ENCODE measurements around the gene FBXO24.

The FBXO24 gene

DNA sequence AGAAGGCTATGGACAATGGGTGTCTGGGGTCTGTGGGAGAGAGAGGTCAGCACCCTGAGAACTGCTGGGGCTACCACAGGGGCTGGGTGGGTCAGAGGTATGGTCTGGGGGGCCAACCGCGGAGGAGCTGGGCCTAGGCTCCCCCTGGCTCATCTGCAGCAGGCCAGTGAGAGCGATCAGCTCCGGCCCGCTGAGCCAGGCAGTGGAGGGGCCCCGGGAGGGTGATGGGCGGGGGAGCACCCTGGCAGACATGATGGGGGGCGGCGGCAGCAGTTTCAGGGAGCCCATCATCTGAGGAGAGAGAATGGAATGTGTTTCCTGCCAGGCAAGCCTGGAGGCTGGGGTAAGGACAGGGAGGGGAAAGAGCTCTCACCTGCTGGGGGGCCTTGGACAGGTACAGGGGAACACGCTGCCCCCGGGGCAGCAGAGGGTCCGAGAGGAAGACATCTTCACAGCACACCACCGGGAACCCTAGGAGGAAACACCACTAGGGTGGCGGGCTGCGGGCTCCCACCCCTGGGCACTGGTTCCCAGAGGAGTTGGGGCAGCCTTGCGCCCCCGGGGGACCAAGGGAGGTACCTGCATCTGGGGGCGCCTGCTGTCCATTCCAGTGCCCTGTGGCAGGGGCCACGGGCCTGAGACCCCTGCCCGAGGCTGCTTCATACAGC is 13.7 kb upstream of the FBXO24 start (continued):
- TF ChIP-seq BCL11B (tag by site-specific recombination; IDR thresholded peaks at IDR 0.05; ENCODE audit: low read depth), result 0 out of 2 replicates have a peak, but pooled peaks have one; percentile 19
- TF ChIP-seq, protein P1, sequence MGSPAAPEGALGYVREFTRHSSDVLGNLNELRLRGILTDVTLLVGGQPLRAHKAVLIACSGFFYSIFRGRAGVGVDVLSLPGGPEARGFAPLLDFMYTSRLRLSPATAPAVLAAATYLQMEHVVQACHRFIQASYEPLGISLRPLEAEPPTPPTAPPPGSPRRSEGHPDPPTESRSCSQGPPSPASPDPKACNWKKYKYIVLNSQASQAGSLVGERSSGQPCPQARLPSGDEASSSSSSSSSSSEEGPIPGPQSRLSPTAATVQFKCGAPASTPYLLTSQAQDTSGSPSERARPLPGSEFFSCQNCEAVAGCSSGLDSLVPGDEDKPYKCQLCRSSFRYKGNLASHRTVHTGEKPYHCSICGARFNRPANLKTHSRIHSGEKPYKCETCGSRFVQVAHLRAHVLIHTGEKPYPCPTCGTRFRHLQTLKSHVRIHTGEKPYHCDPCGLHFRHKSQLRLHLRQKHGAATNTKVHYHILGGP (tag by site-specific recombination; IDR thresholded peaks at IDR 0.05), result no peak
- TF ChIP-seq ZBTB20 (tag by site-specific recombination; IDR thresholded peaks at IDR 0.05), result peak; percentile 16; the same call in 1 of the 2 replicates
- TF ChIP-seq ZNF266 (tag by site-specific recombination; IDR thresholded peaks at IDR 0.05; ENCODE audit: low read depth), result no peak

DNA sequence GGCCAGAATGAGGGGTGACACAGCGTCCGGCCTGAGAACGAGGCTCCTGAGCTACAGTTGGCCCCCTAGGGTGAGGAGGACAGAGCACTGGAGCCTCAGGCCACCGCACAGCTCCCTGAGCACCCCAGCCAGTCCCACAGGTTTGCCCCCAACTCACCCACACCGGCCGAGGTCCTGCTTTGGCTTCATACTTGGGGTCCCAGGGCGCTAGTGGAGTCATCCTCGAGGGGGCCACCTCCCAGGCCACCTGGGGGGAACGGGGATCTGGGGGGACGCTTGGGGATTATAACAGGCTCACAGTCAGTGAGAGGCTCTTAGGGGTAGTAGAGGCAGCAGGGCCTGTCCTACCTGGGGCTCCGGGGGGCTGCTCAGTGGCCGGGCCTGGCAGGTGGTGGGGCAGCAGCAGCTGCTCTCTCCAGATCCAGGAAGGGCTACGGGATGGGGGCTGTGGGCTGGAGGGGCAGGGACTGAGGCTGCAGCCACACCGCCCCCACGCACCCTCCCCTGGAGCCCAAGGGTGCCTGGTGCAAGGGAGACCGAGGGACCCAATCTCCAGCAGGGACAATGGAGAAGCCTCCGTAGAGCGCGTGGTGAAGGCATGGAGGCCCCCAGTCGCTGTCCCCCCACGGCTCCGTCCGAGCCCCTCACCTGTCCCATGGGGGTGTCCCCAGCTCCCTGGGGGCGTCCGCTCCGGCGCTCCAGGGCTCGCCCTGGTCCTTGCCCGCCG is 13.0 kb upstream of the FBXO24 start:
- Histone ChIP-seq H3K9me3 (ENCODE audit: control insufficient read depth, insufficient read depth, low read depth, low read length) (no peaks in the 10 kb centered on the region), H3K27ac (ENCODE audit: extremely low read depth, low read depth, low read length) (no peak overlapping the region), H3K4me3 (ENCODE audit: low read depth, low read length) (no peak overlapping the region), H3K4me1 (ENCODE audit: control insufficient read depth, insufficient read depth, low read length) (peaks cover 2% of the 10 kb centered on the region; the same call in 1 of the 2 replicates), H3K36me3 (ENCODE audit: control insufficient read depth in 2 of 2, insufficient read depth in 1 of 2, low read length in 2 of 2) (peaks cover 0 to 23% of the 10 kb centered on the region in 2 experiments; a peak in 1 of 3 replicates)
- POLR2A ChIA-PET, result interaction anchor here (0.6 to 1.7 kb wide), 3 partner anchors 8 to 13 kb away, joined by 3 to 10 read pairs (median 3); partner anchors contain the start of genes FBXO24 and LRCH4
- CTCF ChIA-PET, result interaction anchor here (1.5 kb wide), 1 partner anchor 9 kb away, joined by 6 read pairs; no protein-coding TSS in a partner anchor
- TF ChIP-seq ZNF660 (tag by site-specific recombination; IDR thresholded peaks at IDR 0.05), result no peak
- TF ChIP-seq, protein P2, sequence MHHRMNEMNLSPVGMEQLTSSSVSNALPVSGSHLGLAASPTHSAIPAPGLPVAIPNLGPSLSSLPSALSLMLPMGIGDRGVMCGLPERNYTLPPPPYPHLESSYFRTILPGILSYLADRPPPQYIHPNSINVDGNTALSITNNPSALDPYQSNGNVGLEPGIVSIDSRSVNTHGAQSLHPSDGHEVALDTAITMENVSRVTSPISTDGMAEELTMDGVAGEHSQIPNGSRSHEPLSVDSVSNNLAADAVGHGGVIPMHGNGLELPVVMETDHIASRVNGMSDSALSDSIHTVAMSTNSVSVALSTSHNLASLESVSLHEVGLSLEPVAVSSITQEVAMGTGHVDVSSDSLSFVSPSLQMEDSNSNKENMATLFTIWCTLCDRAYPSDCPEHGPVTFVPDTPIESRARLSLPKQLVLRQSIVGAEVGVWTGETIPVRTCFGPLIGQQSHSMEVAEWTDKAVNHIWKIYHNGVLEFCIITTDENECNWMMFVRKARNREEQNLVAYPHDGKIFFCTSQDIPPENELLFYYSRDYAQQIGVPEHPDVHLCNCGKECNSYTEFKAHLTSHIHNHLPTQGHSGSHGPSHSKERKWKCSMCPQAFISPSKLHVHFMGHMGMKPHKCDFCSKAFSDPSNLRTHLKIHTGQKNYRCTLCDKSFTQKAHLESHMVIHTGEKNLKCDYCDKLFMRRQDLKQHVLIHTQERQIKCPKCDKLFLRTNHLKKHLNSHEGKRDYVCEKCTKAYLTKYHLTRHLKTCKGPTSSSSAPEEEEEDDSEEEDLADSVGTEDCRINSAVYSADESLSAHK (tag by site-specific recombination; IDR thresholded peaks at IDR 0.05), result no peak
- no peak for TF ChIP-seq ZNF510 (tag by site-specific recombination; IDR thresholded peaks at IDR 0.05; ENCODE audit: insufficient replicate concordance)
- TF ChIP-seq GLIS2 (tag by site-specific recombination; IDR thresholded peaks at IDR 0.05), result peak; percentile 35
- TF ChIP-seq, protein P3, sequence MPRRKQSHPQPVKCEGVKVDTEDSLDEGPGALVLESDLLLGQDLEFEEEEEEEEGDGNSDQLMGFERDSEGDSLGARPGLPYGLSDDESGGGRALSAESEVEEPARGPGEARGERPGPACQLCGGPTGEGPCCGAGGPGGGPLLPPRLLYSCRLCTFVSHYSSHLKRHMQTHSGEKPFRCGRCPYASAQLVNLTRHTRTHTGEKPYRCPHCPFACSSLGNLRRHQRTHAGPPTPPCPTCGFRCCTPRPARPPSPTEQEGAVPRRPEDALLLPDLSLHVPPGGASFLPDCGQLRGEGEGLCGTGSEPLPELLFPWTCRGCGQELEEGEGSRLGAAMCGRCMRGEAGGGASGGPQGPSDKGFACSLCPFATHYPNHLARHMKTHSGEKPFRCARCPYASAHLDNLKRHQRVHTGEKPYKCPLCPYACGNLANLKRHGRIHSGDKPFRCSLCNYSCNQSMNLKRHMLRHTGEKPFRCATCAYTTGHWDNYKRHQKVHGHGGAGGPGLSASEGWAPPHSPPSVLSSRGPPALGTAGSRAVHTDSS (tag by site-specific recombination; IDR thresholded peaks at IDR 0.05), result no peak
- TF ChIP-seq ZNF561 (tag by site-specific recombination; IDR thresholded peaks at IDR 0.05; ENCODE audit: borderline replicate concordance), result no peak
- no peak for TF ChIP-seq ZNF223 (tag by site-specific recombination; IDR thresholded peaks at IDR 0.05)
- TF ChIP-seq ZNF311 (tag by site-specific recombination; IDR thresholded peaks at IDR 0.05; ENCODE audit: borderline replicate concordance), result no peak
- no peak for TF ChIP-seq ZIC2 (tag by site-specific recombination; IDR thresholded peaks at IDR 0.05)
- TF ChIP-seq IKZF3 (tag by site-specific recombination; IDR thresholded peaks at IDR 0.05), result no peak
- TF ChIP-seq, protein P4, sequence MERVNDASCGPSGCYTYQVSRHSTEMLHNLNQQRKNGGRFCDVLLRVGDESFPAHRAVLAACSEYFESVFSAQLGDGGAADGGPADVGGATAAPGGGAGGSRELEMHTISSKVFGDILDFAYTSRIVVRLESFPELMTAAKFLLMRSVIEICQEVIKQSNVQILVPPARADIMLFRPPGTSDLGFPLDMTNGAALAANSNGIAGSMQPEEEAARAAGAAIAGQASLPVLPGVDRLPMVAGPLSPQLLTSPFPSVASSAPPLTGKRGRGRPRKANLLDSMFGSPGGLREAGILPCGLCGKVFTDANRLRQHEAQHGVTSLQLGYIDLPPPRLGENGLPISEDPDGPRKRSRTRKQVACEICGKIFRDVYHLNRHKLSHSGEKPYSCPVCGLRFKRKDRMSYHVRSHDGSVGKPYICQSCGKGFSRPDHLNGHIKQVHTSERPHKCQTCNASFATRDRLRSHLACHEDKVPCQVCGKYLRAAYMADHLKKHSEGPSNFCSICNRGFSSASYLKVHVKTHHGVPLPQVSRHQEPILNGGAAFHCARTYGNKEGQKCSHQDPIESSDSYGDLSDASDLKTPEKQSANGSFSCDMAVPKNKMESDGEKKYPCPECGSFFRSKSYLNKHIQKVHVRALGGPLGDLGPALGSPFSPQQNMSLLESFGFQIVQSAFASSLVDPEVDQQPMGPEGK (tag by site-specific recombination; IDR thresholded peaks at IDR 0.05), result peak; percentile 18; the same call in 1 of the 2 replicates
- TF ChIP-seq REPIN1 (tag by site-specific recombination; IDR thresholded peaks at IDR 0.05; ENCODE audit: low read depth), result no peak
- TF ChIP-seq, protein P5, sequence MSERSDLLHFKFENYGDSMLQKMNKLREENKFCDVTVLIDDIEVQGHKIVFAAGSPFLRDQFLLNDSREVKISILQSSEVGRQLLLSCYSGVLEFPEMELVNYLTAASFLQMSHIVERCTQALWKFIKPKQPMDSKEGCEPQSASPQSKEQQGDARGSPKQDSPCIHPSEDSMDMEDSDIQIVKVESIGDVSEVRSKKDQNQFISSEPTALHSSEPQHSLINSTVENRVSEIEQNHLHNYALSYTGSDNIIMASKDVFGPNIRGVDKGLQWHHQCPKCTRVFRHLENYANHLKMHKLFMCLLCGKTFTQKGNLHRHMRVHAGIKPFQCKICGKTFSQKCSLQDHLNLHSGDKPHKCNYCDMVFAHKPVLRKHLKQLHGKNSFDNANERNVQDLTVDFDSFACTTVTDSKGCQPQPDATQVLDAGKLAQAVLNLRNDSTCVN (tag by site-specific recombination; optimal IDR thresholded peaks at IDR 0.05), result no peak
- TF ChIP-seq ZNF830 (tag by site-specific recombination; IDR thresholded peaks at IDR 0.05; ENCODE audit: low read depth), result no peak
